Ishikawa (cell line): ENCODE results near the gene RBM5.

Experiments
- CEBPB ChIP-seq: IDR thresholded peaks from 2 replicates; pipeline ENCODE4 v1.6.1; 2012
- CREB1 ChIP-seq: IDR thresholded peaks from 2 replicates; pipeline ENCODE4 v1.6.1; 2012; ENCODE audit warnings: low read depth
- EP300 ChIP-seq: IDR thresholded peaks from 2 replicates; pipeline ENCODE4 v1.6.1; 2012; ENCODE audit warnings: borderline replicate concordance
- FOXM1 ChIP-seq: IDR thresholded peaks from 2 replicates; pipeline ENCODE4 v1.6.1; 2012; ENCODE audit warnings: low read depth, borderline replicate concordance
- RAD21 ChIP-seq: IDR thresholded peaks from 2 replicates; pipeline ENCODE4 v1.6.1; 2012; ENCODE audit warnings: low read depth
- TAF1 ChIP-seq: IDR thresholded peaks from 2 replicates; pipeline ENCODE4 v1.6.1; 2012; ENCODE audit warnings: low read depth, mild to moderate bottlenecking
- TCF12 ChIP-seq: IDR thresholded peaks from 2 replicates; pipeline ENCODE4 v1.6.1; 2012; ENCODE audit warnings: low read depth
- TEAD4 ChIP-seq: IDR thresholded peaks from 2 replicates; pipeline ENCODE4 v1.6.1; 2012
- USF1 ChIP-seq: IDR thresholded peaks from 2 replicates; pipeline ENCODE4 v1.6.1; 2012
- YY1 ChIP-seq: IDR thresholded peaks from 2 replicates; pipeline ENCODE4 v1.6.1; 2012; ENCODE audit warnings: low read depth
- ZBTB7A ChIP-seq: IDR thresholded peaks from 2 replicates; pipeline ENCODE4 v1.6.1; 2012; ENCODE audit warnings: low read depth
- TF ChIP-seq, protein P1 (sequence below): IDR thresholded peaks from 2 replicates; pipeline ENCODE4 v1.6.1; 2012
- TF ChIP-seq, protein P2 (sequence below): IDR thresholded peaks from 2 replicates; pipeline ENCODE4 v1.6.1; 2012; ENCODE audit warnings: low read depth, mild to moderate bottlenecking

- TF ChIP-seq, protein P1, sequence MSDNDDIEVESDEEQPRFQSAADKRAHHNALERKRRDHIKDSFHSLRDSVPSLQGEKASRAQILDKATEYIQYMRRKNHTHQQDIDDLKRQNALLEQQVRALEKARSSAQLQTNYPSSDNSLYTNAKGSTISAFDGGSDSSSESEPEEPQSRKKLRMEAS = no peak
- TF ChIP-seq FOXM1 (no peak), CEBPB (no peak), EP300 (peak; percentile 45; the same call in 1 of the 2 replicates), TAF1 (no peak), YY1 (no peak), CREB1 (no peak), ZBTB7A (no peak), USF1 (no peak), TCF12 (no peak; the same call in 1 of the 2 replicates), TEAD4 (no peak), RAD21 (no peak)
- TF ChIP-seq, protein P2, sequence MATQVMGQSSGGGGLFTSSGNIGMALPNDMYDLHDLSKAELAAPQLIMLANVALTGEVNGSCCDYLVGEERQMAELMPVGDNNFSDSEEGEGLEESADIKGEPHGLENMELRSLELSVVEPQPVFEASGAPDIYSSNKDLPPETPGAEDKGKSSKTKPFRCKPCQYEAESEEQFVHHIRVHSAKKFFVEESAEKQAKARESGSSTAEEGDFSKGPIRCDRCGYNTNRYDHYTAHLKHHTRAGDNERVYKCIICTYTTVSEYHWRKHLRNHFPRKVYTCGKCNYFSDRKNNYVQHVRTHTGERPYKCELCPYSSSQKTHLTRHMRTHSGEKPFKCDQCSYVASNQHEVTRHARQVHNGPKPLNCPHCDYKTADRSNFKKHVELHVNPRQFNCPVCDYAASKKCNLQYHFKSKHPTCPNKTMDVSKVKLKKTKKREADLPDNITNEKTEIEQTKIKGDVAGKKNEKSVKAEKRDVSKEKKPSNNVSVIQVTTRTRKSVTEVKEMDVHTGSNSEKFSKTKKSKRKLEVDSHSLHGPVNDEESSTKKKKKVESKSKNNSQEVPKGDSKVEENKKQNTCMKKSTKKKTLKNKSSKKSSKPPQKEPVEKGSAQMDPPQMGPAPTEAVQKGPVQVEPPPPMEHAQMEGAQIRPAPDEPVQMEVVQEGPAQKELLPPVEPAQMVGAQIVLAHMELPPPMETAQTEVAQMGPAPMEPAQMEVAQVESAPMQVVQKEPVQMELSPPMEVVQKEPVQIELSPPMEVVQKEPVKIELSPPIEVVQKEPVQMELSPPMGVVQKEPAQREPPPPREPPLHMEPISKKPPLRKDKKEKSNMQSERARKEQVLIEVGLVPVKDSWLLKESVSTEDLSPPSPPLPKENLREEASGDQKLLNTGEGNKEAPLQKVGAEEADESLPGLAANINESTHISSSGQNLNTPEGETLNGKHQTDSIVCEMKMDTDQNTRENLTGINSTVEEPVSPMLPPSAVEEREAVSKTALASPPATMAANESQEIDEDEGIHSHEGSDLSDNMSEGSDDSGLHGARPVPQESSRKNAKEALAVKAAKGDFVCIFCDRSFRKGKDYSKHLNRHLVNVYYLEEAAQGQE = no peak
These were observed 73.5 kb downstream of the RBM5 start for GRCh38 chr3:50162034-50162883.
